Endothelial cell of umbilical vein (primary cell): Measurements from ENCODE around the gene ADARB2. TPM values are rescaled to one million over a fixed set of nuclear protein-coding genes. Genes with fewer than 3 reads are reported as not detected.

Experiments used
- BruUV-seq: library from RNA; stranded (reverse); fragments of 400-500 nt; replicated peaks from 2 replicates; lab custom pipeline; 2021; lab: Mats Ljungman, UMichigan
- CTCF ChIA-PET: fragments of 300-600, 350-600 bp; sonication (Branson Sonifier 250); formaldehyde crosslinking; loops from one replicate; lab custom pipeline; 2021; ENCODE audit warnings: antibody characterized with exemption, inconsistent platforms; lab: Charles Lee
- POLR2A ChIA-PET: fragments of 300-600, 350-600 bp; sonication (Branson Sonifier 250); formaldehyde crosslinking; loops from one replicate; lab custom pipeline; 2021; ENCODE audit warnings: antibody characterized with exemption, inconsistent platforms; lab: Charles Lee
- DNase-seq: peaks from one replicate; pipeline ENCODE4 v3.0.0-alpha.2; 2011; ENCODE audit warnings: low read depth, low spot score
- FAIRE-seq: peaks from 2 replicates; lab custom pipeline; 2011; peaks lifted over from hg19 to GRCh38; lab: Jason Lieb, UNC
- H2AFZ ChIP-seq: 2 replicates; pipeline ENCODE4 v1.6.0; 2012; ENCODE audit warnings: low read depth, low read length, control low read depth, inconsistent platforms
- H3K27ac ChIP-seq: 2 replicates; pipeline ENCODE4 v1.5.1; 2011; ENCODE audit warnings: low read depth, mild to moderate bottlenecking, control low read depth, low read length, moderate library complexity; ENCODE audit not compliant: insufficient read depth
- H3K27me3 ChIP-seq, 2 experiments: 2 replicates each; pipeline versions ENCODE4 v1.6.0 to v1.6.1; 2011; ENCODE audit warnings: low read length in 2 of 2, mixed read lengths in 1 of 2; ENCODE audit not compliant: control insufficient read depth in 2 of 2, insufficient read depth in 2 of 2
- H3K36me3 ChIP-seq, 2 experiments: 2 replicates in 1 of 2; 3 replicates in 1 of 2; pipeline ENCODE4 v1.5.1; 2011; ENCODE audit warnings: low read length in 2 of 2, mild to moderate bottlenecking in 1 of 2, moderate library complexity in 1 of 2; ENCODE audit not compliant: control insufficient read depth in 2 of 2, insufficient read depth in 2 of 2; ENCODE audit errors: extremely low read depth in 1 of 2
- H3K4me1 ChIP-seq: 3 replicates; pipeline ENCODE4 v1.5.1; 2011; ENCODE audit warnings: mild to moderate bottlenecking, low read length; ENCODE audit not compliant: control insufficient read depth, insufficient read depth; ENCODE audit errors: extremely low read depth
- H3K4me2 ChIP-seq: 2 replicates; pipeline ENCODE4 v1.6.1; 2011; ENCODE audit warnings: low read length, control low read depth, mixed read lengths; ENCODE audit not compliant: insufficient read depth
- H3K4me3 ChIP-seq, 3 experiments: fragments of 200-600 bp in 1 of 3; sonication (generic), shearing (Covaris generic) in 1 of 3; replicated peaks in 1 of 3; 2 replicates each; pipeline ENCODE4 v1.5.1; 2011 to 2016; ENCODE audit warnings: control low read depth in 3 of 3, low read length in 3 of 3, mild to moderate bottlenecking in 2 of 3, inconsistent platforms in 1 of 3, low read depth in 1 of 3, moderate library complexity in 1 of 3; ENCODE audit not compliant: insufficient read depth in 1 of 3
- H3K79me2 ChIP-seq: 2 replicates; pipeline ENCODE4 v1.6.0; 2012; ENCODE audit warnings: low read length, inconsistent platforms; ENCODE audit not compliant: control insufficient read depth, insufficient read depth
- H3K9ac ChIP-seq: replicated peaks from 2 replicates; pipeline ENCODE3; 2011; ENCODE audit warnings: low read length, control low read depth; ENCODE audit not compliant: insufficient read depth; ENCODE audit errors: extremely low read depth
- H3K9me1 ChIP-seq: replicated peaks from 3 replicates; pipeline ENCODE4 v1.6.0; 2011; ENCODE audit warnings: mild to moderate bottlenecking, low read length; ENCODE audit not compliant: control insufficient read depth, insufficient read depth; ENCODE audit errors: extremely low read depth
- H3K9me3 ChIP-seq: replicated peaks from 2 replicates; pipeline ENCODE4 v1.5.1; 2012; ENCODE audit warnings: low read length, inconsistent platforms; ENCODE audit not compliant: control insufficient read depth, insufficient read depth
- H4K20me1 ChIP-seq: replicated peaks from 2 replicates; pipeline ENCODE3; 2011; ENCODE audit warnings: mild to moderate bottlenecking, low read length; ENCODE audit not compliant: control insufficient read depth, insufficient read depth; ENCODE audit errors: extremely low read depth
- EZH2 ChIP-seq: IDR thresholded peaks from 2 replicates; pipeline ENCODE4 v1.6.1; 2012; ENCODE audit warnings: borderline replicate concordance, low read depth, mild to moderate bottlenecking, moderate library complexity, low read length, inconsistent platforms; ENCODE audit not compliant: severe bottlenecking
- FOS ChIP-seq: IDR thresholded peaks from 2 replicates; pipeline ENCODE4 v1.6.1; 2011; ENCODE audit warnings: mild to moderate bottlenecking, low read length, moderate library complexity, borderline replicate concordance; ENCODE audit not compliant: insufficient read depth
- GATA2 ChIP-seq: IDR thresholded peaks from 2 replicates; pipeline ENCODE4 v1.7.0; 2011; ENCODE audit warnings: low read depth, mild to moderate bottlenecking, moderate library complexity, mixed read lengths, low read length; ENCODE audit not compliant: insufficient read length, insufficient read depth
- JUN ChIP-seq: IDR thresholded peaks from 2 replicates; pipeline ENCODE4 v1.6.1; 2011; ENCODE audit warnings: borderline replicate concordance, low read depth; ENCODE audit not compliant: insufficient read length, insufficient read depth
- MAX ChIP-seq: IDR thresholded peaks from 2 replicates; pipeline ENCODE4 v1.6.1; 2011; ENCODE audit not compliant: insufficient read depth, insufficient read length
- MYC ChIP-seq: IDR thresholded peaks from one replicate; pipeline ENCODE4 v1.6.1; 2011; ENCODE audit warnings: mild to moderate bottlenecking, low read depth, low read length
- POLR2A ChIP-seq: IDR thresholded peaks from 2 replicates; pipeline ENCODE4 v1.6.1; 2012; ENCODE audit warnings: low read depth, mild to moderate bottlenecking, control low read depth, low read length
- POLR2AphosphoS5 ChIP-seq: IDR thresholded peaks from 2 replicates; pipeline ENCODE4 v1.6.1; 2012; ENCODE audit warnings: low read depth, mild to moderate bottlenecking, control low read depth, low read length, moderate library complexity; ENCODE audit not compliant: insufficient read depth
- dilution Hi-C: fragments of 300-500 bp; cut with MboI; formaldehyde crosslinking; loops from one replicate; pipeline ENCODE4 v1.15.0; 2019; ENCODE audit warnings: low sequenced_read_pairs; ENCODE audit not compliant: extremely low pct_ligation_motif_present
- intact Hi-C: fragments of 100-400 bp; cut with micrococcal nuclease; formaldehyde crosslinking; loops from one replicate; pipeline ENCODE4 v1.10.0; 2022
- polyA plus RNA-seq, 4 experiments: library from polyadenylated mRNA; depleted of rRNA in 3 of 4; stranded (reverse) in 3 of 4; unstranded in 1 of 4; fragments of >200 nt; gene quantifications; 2 replicates each; pipeline versions ENCODE4 v1.2.1 to v1.2.3, GENCODE V29; 2011 to 2012; ENCODE audit warnings: missing spikeins in 1 of 4
- total RNA-seq: library from RNA; stranded (reverse); gene quantifications from 2 replicates; pipeline ENCODE4 v1.2.3, GENCODE V29; 2021

The ADARB2 gene
- total and polyA plus RNA-seq, 2 donors (not counting 3 experiments of a cell fraction or from before 2014, with no cell fraction given), result not detected

- no peak for DNase-seq
- intact Hi-C loops, result no loop called here
- BruUV-seq, result no TSS peak
- H3K36me3 ChIP-seq, result no peaks in the 10 kb centered on the region
- no peak for TF ChIP-seq MAX
- TF ChIP-seq POLR2A, result no peak
- no peak for TF ChIP-seq EZH2
- TF ChIP-seq GATA2, result no peak
- no peak for TF ChIP-seq POLR2AphosphoS5
- TF ChIP-seq FOS, result no peak
- TF ChIP-seq MYC, result no peak
- no peak for TF ChIP-seq JUN
- no peaks in the 10 kb centered on the region for H3K79me2 ChIP-seq
- no peak overlapping the region for H2AFZ ChIP-seq
- H3K27ac ChIP-seq, result no peak overlapping the region
- H3K4me1 ChIP-seq, result no peaks in the 10 kb centered on the region
- no peak for FAIRE-seq
- H3K9me1 ChIP-seq, result no peaks in the 10 kb centered on the region
- no peaks in the 10 kb centered on the region for H3K27me3 ChIP-seq
- POLR2A ChIA-PET, result no interaction called here
- H3K4me3 ChIP-seq, result no peak overlapping the region
- dilution Hi-C loops, result no loop called here
- H3K9me3 ChIP-seq, result no peaks in the 10 kb centered on the region
- H4K20me1 ChIP-seq, result no peaks in the 10 kb centered on the region
- no peak overlapping the region for H3K4me2 ChIP-seq
- no peak overlapping the region for H3K9ac ChIP-seq
- CTCF ChIA-PET, result no interaction called here
Measured at GRCh38 chr10:1202343-1202742, 535.0 kb downstream of the ADARB2 start.
